ENCODE data around the gene FBXO17. TPM values are rescaled to one million over a fixed set of nuclear protein-coding genes. Genes with fewer than 3 reads are reported as not detected.
A peak's percentile ranks its signal among the peaks of the same experiment; 100 is the strongest.
"Not testable (repeated sequence)": the region's sequence is repeated elsewhere in the genome, so short reads cannot be mapped to it uniquely, and the experiment has no call there.

Gene FBXO17
- total RNA-seq, 1 donor from 2014 or later = 30.0 TPM

GRCh38 chr19:38949580-38950367 is 25.8 kb downstream of the FBXO17 start:
- intact Hi-C loops (cut with DNase I) = loop anchor here (10.0 kb wide), 1 partner anchor 235 kb away; no protein-coding TSS in a partner anchor
- DNase-seq (ENCODE audit: low spot score) (peak; percentile 92), ATAC-seq (peak; percentile 95)

GRCh38 chr19:38946229-38947010 is 29.1 kb downstream of the FBXO17 start:
- ATAC-seq = no peak

GRCh38 chr19:38945562-38946228 is 29.8 kb downstream of the FBXO17 start:
- intact Hi-C loops (cut with DNase I) = loop anchor here (10.0 kb wide), 1 partner anchor 239 kb away; no protein-coding TSS in a partner anchor
- ATAC-seq (no peak), DNase-seq (ENCODE audit: low spot score) (no peak)

More at GRCh38 chr19:38946229-38947010, 29.1 kb downstream of the FBXO17 start:
- intact Hi-C loops (cut with DNase I) = loop anchor here (10.0 kb wide), 1 partner anchor 238 kb away; no protein-coding TSS in a partner anchor
- DNase-seq (ENCODE audit: low spot score) = no peak

DNA sequence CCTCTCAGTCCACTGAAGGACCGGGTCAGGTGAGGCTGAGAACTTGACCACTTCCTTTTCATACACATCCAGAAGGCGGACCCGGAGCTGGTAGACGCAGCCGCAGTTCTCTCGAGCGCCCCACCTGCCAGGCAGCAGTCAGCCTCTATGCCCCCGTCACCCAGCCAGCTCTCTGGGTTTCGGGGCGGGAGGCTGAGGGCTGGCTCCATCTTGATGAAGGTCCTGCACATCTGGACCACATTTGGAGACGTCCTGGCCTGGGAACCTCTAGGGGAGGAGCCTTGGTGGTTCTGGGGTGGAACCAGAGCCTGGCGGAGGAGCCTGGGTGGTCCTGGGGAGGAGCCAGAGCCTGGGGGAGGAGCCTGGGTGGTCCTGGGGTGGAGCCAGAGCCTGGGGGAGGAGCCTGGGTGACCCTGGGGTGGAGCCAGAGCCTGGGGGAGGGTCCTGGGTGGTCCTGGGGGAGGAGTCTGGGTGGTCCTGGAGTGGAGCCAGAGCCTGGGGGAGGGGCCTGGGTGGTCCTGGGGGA is 30.5 kb downstream of the FBXO17 start:
- DNase-seq (ENCODE audit: low spot score) (no peak), ATAC-seq (no peak)
- intact Hi-C loops (cut with DNase I) = loop anchor here (10.0 kb wide), 1 partner anchor 240 kb away; no protein-coding TSS in a partner anchor

DNA sequence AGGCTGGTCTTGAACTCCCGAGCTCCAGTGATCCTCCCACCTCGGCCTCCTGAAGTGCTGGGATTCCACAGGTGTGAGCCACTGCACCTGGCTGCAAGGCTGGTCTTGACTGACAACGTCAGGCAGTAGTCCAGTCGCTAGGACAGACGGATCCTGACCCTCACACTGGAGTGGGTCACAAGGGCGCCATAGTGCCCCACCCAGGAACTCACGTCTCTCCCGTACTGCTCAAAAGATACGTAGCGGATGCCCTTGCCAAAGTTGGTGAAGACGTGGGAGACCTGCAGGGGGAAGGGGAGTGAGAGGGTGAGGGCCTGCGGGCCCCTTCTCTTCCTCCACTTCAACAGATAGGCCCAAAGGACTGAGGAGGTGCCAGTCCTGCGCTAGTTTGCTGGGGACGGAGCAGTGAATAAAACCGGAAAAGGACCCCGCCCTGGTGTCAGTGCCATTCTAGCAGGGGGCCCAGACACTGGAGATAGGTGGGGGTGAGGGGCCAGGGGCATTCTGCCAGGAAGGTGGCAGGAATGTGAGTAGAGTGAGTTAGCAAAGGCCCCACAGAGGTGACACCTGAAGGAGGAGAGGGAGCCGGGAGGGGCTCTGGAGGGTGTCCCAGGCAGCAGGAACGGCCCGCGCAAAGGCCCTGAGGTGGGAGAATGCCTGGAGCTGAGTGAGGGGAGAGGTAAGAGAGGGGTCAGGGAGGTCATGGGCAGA is 32.9 kb downstream of the FBXO17 start:
- no peak for DNase-seq (ENCODE audit: low spot score)
- intact Hi-C loops (cut with DNase I) = loop anchor here (10.0 kb wide), 1 partner anchor 242 kb away; no protein-coding TSS in a partner anchor
- ATAC-seq = peak; percentile 36

DNA sequence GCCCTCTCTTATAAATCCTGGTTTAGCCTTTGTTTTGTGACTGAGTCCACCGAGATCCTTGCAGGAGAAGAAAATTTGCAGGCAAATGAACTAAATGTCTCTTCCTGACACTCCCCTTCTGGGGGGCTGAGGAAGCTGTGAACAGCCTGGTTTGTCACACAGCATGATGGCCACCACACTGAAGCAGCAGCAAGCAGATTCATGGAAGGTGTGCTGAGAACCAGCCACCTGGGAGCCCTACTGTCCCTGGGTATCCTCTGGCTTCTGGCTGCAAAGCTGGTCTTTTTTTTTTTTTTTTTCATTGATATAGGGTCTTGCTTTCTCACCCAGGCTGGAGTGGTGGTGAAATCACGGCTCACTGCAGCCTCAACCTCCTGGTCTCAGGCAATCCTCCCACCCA is 33.6 kb downstream of the FBXO17 start:
- intact Hi-C loops (cut with DNase I) = loop anchor here (10.0 kb wide), 1 partner anchor 243 kb away; no protein-coding TSS in a partner anchor

GRCh38 chr19:38941466-38941865 is 34.1 kb downstream of the FBXO17 start:
- intact Hi-C loops (cut with DNase I) = loop anchor here (10.0 kb wide), 1 partner anchor 243 kb away; no protein-coding TSS in a partner anchor
- not testable (repeated sequence) for DNase-seq (ENCODE audit: low spot score); ATAC-seq

More for the DNA sequence above, 33.6 kb downstream of the FBXO17 start:
- no peak for DNase-seq (ENCODE audit: low spot score)
- peak; percentile 10 for ATAC-seq

DNA sequence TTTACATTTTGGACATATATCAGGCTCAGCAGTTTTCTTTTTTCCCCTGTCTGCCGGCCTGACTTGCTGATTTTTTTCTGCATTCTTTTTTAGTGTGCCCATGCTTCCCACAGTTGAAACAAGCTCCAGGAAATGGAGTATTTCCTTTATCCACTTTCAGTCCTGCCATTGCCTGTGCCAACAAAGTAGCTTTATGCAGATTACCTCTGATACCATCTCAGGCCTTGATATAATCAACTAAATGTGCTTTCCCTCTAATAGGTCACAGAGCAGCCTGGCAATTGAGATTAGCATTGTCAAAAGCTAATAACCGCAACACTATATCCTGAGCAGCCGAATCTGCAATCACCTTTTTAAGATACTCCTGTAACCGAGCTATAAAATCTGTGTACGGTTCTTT is 35.6 kb downstream of the FBXO17 start:
- ATAC-seq = no peak
- intact Hi-C loops (cut with DNase I) = loop anchor here (10.0 kb wide), 1 partner anchor 245 kb away; no protein-coding TSS in a partner anchor
- no peak for DNase-seq (ENCODE audit: low spot score)

DNA sequence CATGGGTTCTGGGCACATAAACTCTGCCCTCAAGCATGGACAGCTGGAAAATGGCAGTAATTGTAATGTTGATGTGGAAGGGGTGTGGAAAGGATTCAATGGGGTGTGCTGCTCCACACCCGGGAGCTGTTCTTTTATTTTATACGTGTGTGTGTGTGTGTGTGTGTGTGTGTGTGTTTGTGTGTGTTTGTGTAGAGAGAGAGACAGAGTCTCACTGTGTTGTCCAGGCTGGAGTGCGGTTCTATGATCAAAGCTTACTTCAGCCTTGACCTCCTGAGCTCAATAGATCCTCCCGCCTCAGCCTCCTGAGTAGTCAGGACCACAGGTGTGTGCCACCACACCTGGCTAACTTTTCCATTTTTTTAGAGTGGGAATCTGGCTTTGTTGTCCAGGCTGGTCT is 42.0 kb downstream of the FBXO17 start:
- DNase-seq (ENCODE audit: low spot score) (no peak), ATAC-seq (no peak)
- intact Hi-C loops (cut with DNase I) = no loop called here

- DNase-seq (ENCODE audit: low spot score) (no peak), ATAC-seq (no peak)
- intact Hi-C loops (cut with DNase I) = no loop called here
Measured at GRCh38 chr19:38932425-38933179, 42.9 kb downstream of the FBXO17 start.

GRCh38 chr19:38931521-38931793 is 44.1 kb downstream of the FBXO17 start:
- intact Hi-C loops (cut with DNase I) = no loop called here
- ATAC-seq (no peak), DNase-seq (ENCODE audit: low spot score) (no peak)

- intact Hi-C loops (cut with DNase I) = no loop called here
- ATAC-seq (peak; percentile 99), DNase-seq (ENCODE audit: low spot score) (peak; percentile 99)
Measured at GRCh38 chr19:38930776-38931520, 44.6 kb downstream of the FBXO17 start, which contains the start of gene MRPS12. MRPS12 (plus strand) TSS chr19:38930944; CDS start chr19:38931295, 351 bp downstream.

- peak; percentile 94 for DNase-seq (ENCODE audit: low spot score)
- ATAC-seq = peak; percentile 95
- intact Hi-C loops (cut with DNase I) = loop anchor here (10.0 kb wide), 1 partner anchor 415 kb away; no protein-coding TSS in a partner anchor
Measured at GRCh38 chr19:38929929-38930775, 45.4 kb downstream of the FBXO17 start, which contains the start of gene SARS2. SARS2 (minus strand) TSS chr19:38930763; CDS start chr19:38930736, 27 bp downstream.

DNA sequence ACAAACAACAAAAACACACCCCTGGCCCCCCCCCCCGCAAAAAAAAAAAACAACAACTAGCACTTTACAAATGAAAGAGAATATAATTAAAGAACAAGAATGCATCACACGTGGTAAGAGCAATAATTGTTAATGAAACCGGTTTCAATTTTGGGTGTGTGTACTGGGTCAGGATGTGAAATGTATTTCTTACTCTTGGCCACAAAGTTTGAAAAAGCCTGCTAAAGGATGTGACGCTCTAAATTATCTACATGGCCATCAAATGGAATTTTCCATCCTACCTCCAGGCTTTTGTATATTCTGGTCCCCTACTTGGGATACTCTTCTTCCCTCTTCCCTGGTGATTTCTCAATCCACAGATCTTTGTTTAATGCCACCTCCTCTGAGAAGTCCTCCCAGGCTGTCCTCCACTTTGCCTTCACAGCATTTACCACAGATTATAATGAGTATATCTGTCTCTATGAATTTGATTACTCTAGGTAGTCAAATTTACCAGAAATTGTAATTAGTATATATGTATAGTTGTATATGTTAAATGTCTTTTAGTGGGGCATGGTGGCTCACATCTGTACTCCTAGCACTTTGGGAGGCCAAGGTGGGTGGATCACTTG is 47.0 kb downstream of the FBXO17 start:
- intact Hi-C loops (cut with DNase I) = loop anchor here (10.0 kb wide), 1 partner anchor 414 kb away; no protein-coding TSS in a partner anchor
- DNase-seq (ENCODE audit: low spot score) = no peak
- ATAC-seq = no peak

- intact Hi-C loops (cut with DNase I) = loop anchor here (10.0 kb wide), 1 partner anchor 410 kb away; no protein-coding TSS in a partner anchor
- ATAC-seq (no peak), DNase-seq (ENCODE audit: low spot score) (no peak)
Measured at GRCh38 chr19:38924388-38924787, 51.2 kb downstream of the FBXO17 start.

Data from sciatic nerve (tissue), 2 donors.